Endothelial cell of umbilical vein (primary cell): ENCODE results near the gene CAMK2B. TPM values are rescaled to one million over a fixed set of nuclear protein-coding genes. Genes with fewer than 3 reads are reported as not detected.

Source experiments
- BruUV-seq: library from RNA; stranded (reverse); fragments of 400-500 nt; replicated peaks from 2 replicates; lab custom pipeline; 2021; lab: Mats Ljungman, UMichigan
- CTCF ChIA-PET: fragments of 300-600, 350-600 bp; sonication (Branson Sonifier 250); formaldehyde crosslinking; loops from one replicate; lab custom pipeline; 2021; ENCODE audit warnings: antibody characterized with exemption, inconsistent platforms; lab: Charles Lee
- POLR2A ChIA-PET: fragments of 300-600, 350-600 bp; sonication (Branson Sonifier 250); formaldehyde crosslinking; loops from one replicate; lab custom pipeline; 2021; ENCODE audit warnings: antibody characterized with exemption, inconsistent platforms; lab: Charles Lee
- DNase-seq: peaks from one replicate; pipeline ENCODE4 v3.0.0-alpha.2; 2011; ENCODE audit warnings: low read depth, low spot score
- FAIRE-seq: peaks from 2 replicates; lab custom pipeline; 2011; peaks lifted over from hg19 to GRCh38; lab: Jason Lieb, UNC
- H2AFZ ChIP-seq: 2 replicates; pipeline ENCODE4 v1.6.0; 2012; ENCODE audit warnings: low read depth, low read length, control low read depth, inconsistent platforms
- H3K27ac ChIP-seq: 2 replicates; pipeline ENCODE4 v1.5.1; 2011; ENCODE audit warnings: low read depth, mild to moderate bottlenecking, control low read depth, low read length, moderate library complexity; ENCODE audit not compliant: insufficient read depth
- H3K27me3 ChIP-seq, 2 experiments: 2 replicates each; pipeline versions ENCODE4 v1.6.0 to v1.6.1; 2011; ENCODE audit warnings: low read length in 2 of 2, mixed read lengths in 1 of 2; ENCODE audit not compliant: control insufficient read depth in 2 of 2, insufficient read depth in 2 of 2
- H3K36me3 ChIP-seq, 2 experiments: 2 replicates in 1 of 2; 3 replicates in 1 of 2; pipeline ENCODE4 v1.5.1; 2011; ENCODE audit warnings: low read length in 2 of 2, mild to moderate bottlenecking in 1 of 2, moderate library complexity in 1 of 2; ENCODE audit not compliant: control insufficient read depth in 2 of 2, insufficient read depth in 2 of 2; ENCODE audit errors: extremely low read depth in 1 of 2
- H3K4me1 ChIP-seq: 3 replicates; pipeline ENCODE4 v1.5.1; 2011; ENCODE audit warnings: mild to moderate bottlenecking, low read length; ENCODE audit not compliant: control insufficient read depth, insufficient read depth; ENCODE audit errors: extremely low read depth
- H3K4me2 ChIP-seq: 2 replicates; pipeline ENCODE4 v1.6.1; 2011; ENCODE audit warnings: low read length, control low read depth, mixed read lengths; ENCODE audit not compliant: insufficient read depth
- H3K4me3 ChIP-seq, 3 experiments: fragments of 200-600 bp in 1 of 3; sonication (generic), shearing (Covaris generic) in 1 of 3; replicated peaks in 1 of 3; 2 replicates each; pipeline ENCODE4 v1.5.1; 2011 to 2016; ENCODE audit warnings: control low read depth in 3 of 3, low read length in 3 of 3, mild to moderate bottlenecking in 2 of 3, inconsistent platforms in 1 of 3, low read depth in 1 of 3, moderate library complexity in 1 of 3; ENCODE audit not compliant: insufficient read depth in 1 of 3
- H3K79me2 ChIP-seq: 2 replicates; pipeline ENCODE4 v1.6.0; 2012; ENCODE audit warnings: low read length, inconsistent platforms; ENCODE audit not compliant: control insufficient read depth, insufficient read depth
- H3K9ac ChIP-seq: replicated peaks from 2 replicates; pipeline ENCODE3; 2011; ENCODE audit warnings: low read length, control low read depth; ENCODE audit not compliant: insufficient read depth; ENCODE audit errors: extremely low read depth
- H3K9me1 ChIP-seq: replicated peaks from 3 replicates; pipeline ENCODE4 v1.6.0; 2011; ENCODE audit warnings: mild to moderate bottlenecking, low read length; ENCODE audit not compliant: control insufficient read depth, insufficient read depth; ENCODE audit errors: extremely low read depth
- H3K9me3 ChIP-seq: replicated peaks from 2 replicates; pipeline ENCODE4 v1.5.1; 2012; ENCODE audit warnings: low read length, inconsistent platforms; ENCODE audit not compliant: control insufficient read depth, insufficient read depth
- H4K20me1 ChIP-seq: replicated peaks from 2 replicates; pipeline ENCODE3; 2011; ENCODE audit warnings: mild to moderate bottlenecking, low read length; ENCODE audit not compliant: control insufficient read depth, insufficient read depth; ENCODE audit errors: extremely low read depth
- EZH2 ChIP-seq: IDR thresholded peaks from 2 replicates; pipeline ENCODE4 v1.6.1; 2012; ENCODE audit warnings: borderline replicate concordance, low read depth, mild to moderate bottlenecking, moderate library complexity, low read length, inconsistent platforms; ENCODE audit not compliant: severe bottlenecking
- FOS ChIP-seq: IDR thresholded peaks from 2 replicates; pipeline ENCODE4 v1.6.1; 2011; ENCODE audit warnings: mild to moderate bottlenecking, low read length, moderate library complexity, borderline replicate concordance; ENCODE audit not compliant: insufficient read depth
- GATA2 ChIP-seq: IDR thresholded peaks from 2 replicates; pipeline ENCODE4 v1.7.0; 2011; ENCODE audit warnings: low read depth, mild to moderate bottlenecking, moderate library complexity, mixed read lengths, low read length; ENCODE audit not compliant: insufficient read length, insufficient read depth
- JUN ChIP-seq: IDR thresholded peaks from 2 replicates; pipeline ENCODE4 v1.6.1; 2011; ENCODE audit warnings: borderline replicate concordance, low read depth; ENCODE audit not compliant: insufficient read length, insufficient read depth
- MAX ChIP-seq: IDR thresholded peaks from 2 replicates; pipeline ENCODE4 v1.6.1; 2011; ENCODE audit not compliant: insufficient read depth, insufficient read length
- MYC ChIP-seq: IDR thresholded peaks from one replicate; pipeline ENCODE4 v1.6.1; 2011; ENCODE audit warnings: mild to moderate bottlenecking, low read depth, low read length
- POLR2A ChIP-seq: IDR thresholded peaks from 2 replicates; pipeline ENCODE4 v1.6.1; 2012; ENCODE audit warnings: low read depth, mild to moderate bottlenecking, control low read depth, low read length
- POLR2AphosphoS5 ChIP-seq: IDR thresholded peaks from 2 replicates; pipeline ENCODE4 v1.6.1; 2012; ENCODE audit warnings: low read depth, mild to moderate bottlenecking, control low read depth, low read length, moderate library complexity; ENCODE audit not compliant: insufficient read depth
- dilution Hi-C: fragments of 300-500 bp; cut with MboI; formaldehyde crosslinking; loops from one replicate; pipeline ENCODE4 v1.15.0; 2019; ENCODE audit warnings: low sequenced_read_pairs; ENCODE audit not compliant: extremely low pct_ligation_motif_present
- intact Hi-C: fragments of 100-400 bp; cut with micrococcal nuclease; formaldehyde crosslinking; loops from one replicate; pipeline ENCODE4 v1.10.0; 2022
- polyA plus RNA-seq, 4 experiments: library from polyadenylated mRNA; depleted of rRNA in 3 of 4; stranded (reverse) in 3 of 4; unstranded in 1 of 4; fragments of >200 nt; gene quantifications; 2 replicates each; pipeline versions ENCODE4 v1.2.1 to v1.2.3, GENCODE V29; 2011 to 2012; ENCODE audit warnings: missing spikeins in 1 of 4
- total RNA-seq: library from RNA; stranded (reverse); gene quantifications from 2 replicates; pipeline ENCODE4 v1.2.3, GENCODE V29; 2021
- TF ChIP-seq, protein P1 (sequence below), 2 donors: IDR thresholded peaks; 1 replicate in 1 of 2; 2 replicates in 1 of 2; pipeline ENCODE4 v1.5.1; 2011; ENCODE audit warnings: low read length in 2 of 2, mild to moderate bottlenecking in 2 of 2, moderate library complexity in 2 of 2, control low read depth in 1 of 2, inconsistent platforms in 1 of 2, low read depth in 1 of 2; ENCODE audit not compliant: insufficient read depth in 1 of 2; ENCODE audit errors: extremely low read depth in 1 of 2

CAMK2B gene
- total and polyA plus RNA-seq, 2 donors (not counting 3 experiments of a cell fraction or from before 2014, with no cell fraction given): 0.57 to 1.6 TPM

- Histone ChIP-seq H3K4me2 (no peak overlapping the region), H3K4me1 (no peaks in the 10 kb centered on the region), H3K27ac (no peak overlapping the region), H3K36me3 (no peaks in the 10 kb centered on the region), H3K27me3 (peaks cover 11 to 17% of the 10 kb centered on the region in 2 experiments), H3K9me3 (no peaks in the 10 kb centered on the region), H2AFZ (no peak overlapping the region), H3K9me1 (no peaks in the 10 kb centered on the region), H3K79me2 (no peaks in the 10 kb centered on the region), H4K20me1 (no peaks in the 10 kb centered on the region), H3K9ac (no peak overlapping the region), H3K4me3 (no peak overlapping the region)
- no peak for TF ChIP-seq EZH2
- TF ChIP-seq, protein P1, sequence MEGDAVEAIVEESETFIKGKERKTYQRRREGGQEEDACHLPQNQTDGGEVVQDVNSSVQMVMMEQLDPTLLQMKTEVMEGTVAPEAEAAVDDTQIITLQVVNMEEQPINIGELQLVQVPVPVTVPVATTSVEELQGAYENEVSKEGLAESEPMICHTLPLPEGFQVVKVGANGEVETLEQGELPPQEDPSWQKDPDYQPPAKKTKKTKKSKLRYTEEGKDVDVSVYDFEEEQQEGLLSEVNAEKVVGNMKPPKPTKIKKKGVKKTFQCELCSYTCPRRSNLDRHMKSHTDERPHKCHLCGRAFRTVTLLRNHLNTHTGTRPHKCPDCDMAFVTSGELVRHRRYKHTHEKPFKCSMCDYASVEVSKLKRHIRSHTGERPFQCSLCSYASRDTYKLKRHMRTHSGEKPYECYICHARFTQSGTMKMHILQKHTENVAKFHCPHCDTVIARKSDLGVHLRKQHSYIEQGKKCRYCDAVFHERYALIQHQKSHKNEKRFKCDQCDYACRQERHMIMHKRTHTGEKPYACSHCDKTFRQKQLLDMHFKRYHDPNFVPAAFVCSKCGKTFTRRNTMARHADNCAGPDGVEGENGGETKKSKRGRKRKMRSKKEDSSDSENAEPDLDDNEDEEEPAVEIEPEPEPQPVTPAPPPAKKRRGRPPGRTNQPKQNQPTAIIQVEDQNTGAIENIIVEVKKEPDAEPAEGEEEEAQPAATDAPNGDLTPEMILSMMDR (IDR thresholded peaks at IDR 0.05; ENCODE audit: extremely low read depth in 1 of 2, insufficient read depth in 1 of 2, low read depth in 1 of 2, low read length in 2 of 2): no peak
- no peak for TF ChIP-seq GATA2
- no peak for TF ChIP-seq FOS
- no peak for TF ChIP-seq POLR2A
- no peak for TF ChIP-seq POLR2AphosphoS5
- no peak for TF ChIP-seq MYC
- TF ChIP-seq MAX: no peak
- no peak for TF ChIP-seq JUN
- ChIA-PET POLR2A (no interaction called here), CTCF (interaction anchor here (1.0 to 1.5 kb wide), 3 partner anchors 10 to 236 kb away, joined by 3 to 5 read pairs (median 3); no protein-coding TSS in a partner anchor)
- DNase-seq (no peak), FAIRE-seq (no peak)
- dilution Hi-C loops (no loop called here), intact Hi-C loops (no loop called here)
- no TSS peak for BruUV-seq
Observed at GRCh38 chr7:44329888-44330287, 4.5 kb upstream of the CAMK2B start.
